Epithelial cell of prostate (primary cell): ENCODE data around the gene ADAM8.
"Not testable (repeated sequence)": the region's sequence is repeated elsewhere in the genome, so short reads cannot be mapped to it uniquely, and the experiment has no call there.

ENCODE experiments used
- DNase-seq: peaks from one replicate; pipeline ENCODE4 v3.0.0-alpha.2; 2011; ENCODE audit warnings: low read depth, low spot score
- H3K27ac ChIP-seq: fragments of 450-650 bp; 2 replicates; pipeline ENCODE4 v1.5.1; 2017; ENCODE audit warnings: mild to moderate bottlenecking

Gene ADAM8

GRCh38 chr10:133276435-133277201 is at the start of gene ADAM8:
Gene ADAM8 (minus strand): TSS chr10:133276868. CDS start chr10:133276817, 51 bp downstream.
- DNase-seq: no peak
- H3K27ac ChIP-seq: peak within 1 kb of the TSS; percentile 90

GRCh38 chr10:133326223-133326551 is 49.5 kb upstream of the ADAM8 start:
- H3K27ac ChIP-seq: no peak overlapping the region

GRCh38 chr10:133325440-133326222 is 49.0 kb upstream of the ADAM8 start:
- no peak overlapping the region for H3K27ac ChIP-seq
- no peak for DNase-seq

More at GRCh38 chr10:133326223-133326551, 49.5 kb upstream of the ADAM8 start:
- DNase-seq: no peak

DNA sequence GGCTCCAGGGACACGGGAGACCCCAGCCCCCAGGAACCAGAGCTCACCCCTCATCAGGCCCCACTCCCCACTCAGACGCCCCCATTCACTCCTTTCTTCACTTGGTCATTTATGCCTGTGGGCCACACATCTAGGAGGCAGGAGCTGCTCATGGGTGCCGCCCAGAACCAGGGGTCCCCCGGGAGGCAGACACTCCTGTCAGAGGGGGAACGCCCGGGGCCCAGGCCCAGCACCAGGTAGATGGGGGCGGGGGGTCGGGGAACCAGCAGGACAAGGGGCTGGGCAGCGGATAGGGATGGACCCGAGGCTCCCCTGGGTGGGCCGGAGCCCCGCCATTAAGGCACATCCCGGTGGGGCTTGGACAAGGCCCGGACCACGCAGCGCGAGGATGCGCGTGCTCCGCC is 48.2 kb upstream of the ADAM8 start:
- H3K27ac ChIP-seq: no peak overlapping the region
- DNase-seq: no peak

- H3K27ac ChIP-seq: no peak overlapping the region
- no peak for DNase-seq
These were observed 47.6 kb upstream of the ADAM8 start for GRCh38 chr10:133324198-133324792.

- not testable (repeated sequence) for DNase-seq, H3K27ac ChIP-seq
These were observed 45.5 kb upstream of the ADAM8 start for GRCh38 chr10:133322064-133322709.

DNA sequence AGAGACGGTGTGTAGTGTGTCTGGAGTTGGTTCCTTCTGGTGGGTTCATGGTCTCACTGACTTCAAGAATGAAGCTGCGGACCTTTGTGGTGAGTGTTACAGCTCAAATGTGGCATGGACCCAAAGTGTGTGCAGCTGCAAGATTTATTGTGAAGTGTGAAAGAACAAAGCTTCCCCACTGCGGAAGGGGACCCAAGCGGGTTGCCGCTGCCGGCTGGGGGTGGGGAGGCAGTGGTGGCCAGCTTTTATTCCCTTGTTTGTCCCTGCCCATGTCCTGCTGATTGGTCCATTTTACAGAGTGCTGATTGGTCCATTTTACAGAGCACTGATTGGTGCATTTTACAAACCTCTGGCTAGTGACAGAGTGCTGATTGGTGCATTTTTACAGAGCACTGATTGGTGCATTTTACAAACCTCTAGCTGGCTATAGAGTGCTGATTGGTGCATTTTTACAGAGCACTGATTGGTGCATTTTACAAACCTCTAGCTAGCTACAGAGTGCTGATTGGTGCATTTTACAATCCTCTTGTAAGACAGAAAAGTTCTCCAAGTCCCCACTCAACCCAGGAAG is 44.3 kb upstream of the ADAM8 start:
- H3K27ac ChIP-seq, DNase-seq: not testable (repeated sequence)

GRCh38 chr10:133318494-133319127 is 41.9 kb upstream of the ADAM8 start:
- DNase-seq: no peak
- no peak overlapping the region for H3K27ac ChIP-seq

- H3K27ac ChIP-seq: no peak overlapping the region
- no peak for DNase-seq
These were observed 40.1 kb upstream of the ADAM8 start for GRCh38 chr10:133316732-133317131.

DNA sequence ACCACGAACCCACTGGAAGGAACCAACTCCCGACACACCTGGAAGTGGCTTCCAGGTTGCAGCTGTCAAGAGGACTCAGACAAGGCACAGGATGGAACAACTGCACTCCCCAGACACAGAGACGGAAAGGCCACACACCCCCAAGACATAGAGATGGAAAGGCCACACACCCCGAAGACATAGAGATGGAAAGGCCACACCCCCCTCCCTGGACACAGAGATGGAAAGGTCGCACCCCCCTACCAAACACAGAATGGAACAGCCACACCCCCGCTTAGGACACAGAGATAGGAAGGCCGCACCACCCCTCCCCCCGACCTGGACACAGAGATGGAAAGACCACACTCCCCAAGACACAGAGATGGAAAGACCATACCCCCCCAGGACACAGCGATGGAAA is 39.6 kb upstream of the ADAM8 start:
- no peak for DNase-seq
- H3K27ac ChIP-seq: no peak overlapping the region

- no peak overlapping the region for H3K27ac ChIP-seq
- DNase-seq: no peak
These were observed 39.2 kb upstream of the ADAM8 start for GRCh38 chr10:133315847-133316246.

GRCh38 chr10:133314911-133315310 is 38.2 kb upstream of the ADAM8 start:
- no peak overlapping the region for H3K27ac ChIP-seq
- DNase-seq: no peak

- DNase-seq: no peak
- H3K27ac ChIP-seq: no peak overlapping the region
These were observed 36.5 kb upstream of the ADAM8 start for GRCh38 chr10:133313192-133313591.

- H3K27ac ChIP-seq: no peak overlapping the region
- DNase-seq: no peak
These were observed 36.1 kb upstream of the ADAM8 start for GRCh38 chr10:133312769-133313145.

DNA sequence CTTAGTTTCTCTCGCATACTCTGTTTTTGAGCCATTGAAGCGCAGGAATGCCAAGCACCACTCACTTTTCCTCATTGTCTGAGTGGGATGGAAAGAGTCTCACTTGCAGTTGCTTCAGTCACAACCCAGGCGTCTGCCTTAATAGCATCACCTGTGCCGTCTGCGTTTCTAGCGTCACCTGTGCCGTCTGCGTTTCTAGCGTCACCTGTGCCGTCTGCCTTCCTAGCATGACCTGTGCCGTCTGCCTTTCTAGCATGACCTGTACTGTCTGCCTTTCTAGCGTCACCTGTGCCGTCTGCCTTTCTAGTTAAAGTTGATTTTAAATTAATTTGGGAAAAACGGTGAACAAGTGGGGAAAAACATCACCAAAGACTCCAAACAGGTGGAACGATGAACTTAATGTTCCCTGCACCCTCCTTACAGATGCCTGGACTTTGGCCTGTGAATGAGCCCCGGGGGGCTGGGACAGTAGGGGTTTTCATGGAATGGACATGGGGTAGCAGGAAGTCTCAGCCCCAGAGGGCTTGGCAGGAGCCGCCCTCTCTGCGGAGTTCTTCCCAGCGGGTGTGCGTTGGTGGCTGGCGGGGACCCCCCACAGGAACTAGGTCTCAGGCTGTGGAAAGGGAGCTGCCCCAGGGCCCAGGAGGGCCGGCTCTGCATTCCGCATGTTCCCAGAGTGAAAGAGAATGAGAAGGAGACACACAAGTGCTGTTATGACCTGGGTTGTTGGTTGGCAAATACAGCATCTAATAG is 35.5 kb upstream of the ADAM8 start:
- H3K27ac ChIP-seq: no peak overlapping the region
- no peak for DNase-seq

DNA sequence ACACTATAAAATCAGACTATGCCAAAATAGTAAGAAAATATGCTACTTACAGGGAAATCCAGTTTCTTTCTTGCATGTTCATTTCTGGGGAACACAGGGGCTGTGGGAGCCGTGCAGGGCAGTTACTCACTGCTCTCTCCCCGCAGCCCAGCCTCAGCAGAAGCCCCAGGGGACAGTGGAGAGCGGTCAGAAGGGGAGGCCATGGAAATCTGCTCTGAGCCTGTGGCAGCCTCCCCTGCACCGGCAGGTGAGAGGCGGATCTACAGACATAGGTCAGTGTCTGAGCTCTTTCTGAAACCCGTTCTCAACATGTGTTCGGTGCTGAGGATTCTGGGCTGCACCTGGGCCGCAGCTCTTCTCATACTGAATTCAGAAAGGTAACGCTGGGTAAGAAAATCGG is 34.9 kb upstream of the ADAM8 start:
- no peak for DNase-seq
- H3K27ac ChIP-seq: no peak overlapping the region

- no peak overlapping the region for H3K27ac ChIP-seq
- no peak for DNase-seq
These were observed 34.1 kb upstream of the ADAM8 start for GRCh38 chr10:133310789-133311188.

DNA sequence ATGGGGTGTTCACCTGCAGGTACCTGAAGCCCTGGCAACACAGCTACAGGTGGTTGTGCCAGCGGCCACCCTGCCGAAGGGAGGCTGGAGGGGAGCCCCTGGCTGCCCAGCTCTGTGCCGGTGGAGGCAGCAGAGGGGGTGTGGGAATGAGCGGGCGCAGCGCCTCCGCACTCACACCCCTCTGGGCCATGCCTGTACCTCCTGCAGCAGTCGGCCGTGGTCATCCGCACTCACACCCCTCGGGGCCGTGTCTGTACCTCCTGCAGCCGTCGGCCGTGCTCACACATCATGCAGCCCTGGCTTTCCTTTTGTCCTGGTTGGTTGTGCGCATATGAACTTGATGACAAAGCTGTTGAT is 33.7 kb upstream of the ADAM8 start:
- no peak overlapping the region for H3K27ac ChIP-seq
- no peak for DNase-seq

GRCh38 chr10:133309720-133310398 is 33.2 kb upstream of the ADAM8 start:
- DNase-seq: no peak
- no peak overlapping the region for H3K27ac ChIP-seq
